GM20431 (cell line): ENCODE data around the gene JMJD1C.
"Not testable (repeated sequence)": the region's sequence is repeated elsewhere in the genome, so short reads cannot be mapped to it uniquely, and the experiment has no call there.

Source experiments
- in situ Hi-C: fragments of 300-500 bp; cut with MseI, MboI; formaldehyde crosslinking; loops from one replicate; pipeline ENCODE4 v1.15.0; 2020; ENCODE audit warnings: low sequenced_read_pairs; ENCODE audit not compliant: unreplicated experiment

JMJD1C gene

DNA sequence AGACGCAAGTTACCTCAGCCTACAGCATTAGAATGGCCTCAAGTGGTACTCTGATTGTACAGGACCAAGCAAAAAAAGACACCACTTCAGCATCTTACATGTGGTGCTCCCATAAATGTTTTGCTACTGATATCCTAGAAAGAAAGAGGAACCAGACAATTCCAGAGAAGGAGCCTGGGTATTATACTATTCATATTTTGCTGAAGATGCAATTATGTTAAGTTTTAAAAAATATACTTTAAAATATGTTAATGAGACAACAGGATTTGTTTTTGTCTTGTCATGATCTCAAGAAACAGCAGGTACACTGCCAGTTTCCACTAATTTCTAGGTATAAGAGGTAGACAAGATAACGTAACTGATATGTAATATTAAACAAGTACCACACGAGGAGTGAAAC lies 92.6 kb downstream of the JMJD1C start:
- in situ Hi-C loops = no loop called here

DNA sequence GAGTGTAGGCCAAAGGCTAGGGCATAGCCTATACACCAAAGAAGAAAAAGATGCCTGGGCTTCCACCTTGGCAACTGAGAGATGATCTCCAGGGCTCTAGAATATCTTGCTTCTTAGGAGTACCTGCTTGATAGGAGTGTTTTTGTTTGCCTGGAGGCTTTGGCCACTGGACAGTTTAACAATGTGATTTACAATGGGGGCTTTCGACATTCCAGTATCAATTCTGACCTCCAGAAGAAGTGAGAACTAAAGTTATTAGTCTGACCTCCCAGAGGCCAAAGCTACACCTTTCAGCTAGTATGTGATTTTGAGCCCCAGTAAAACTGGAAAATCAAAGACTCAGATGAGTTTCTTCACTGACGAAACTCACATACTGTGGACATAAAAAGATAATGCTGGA lies 96.1 kb downstream of the JMJD1C start:
- in situ Hi-C loops = no loop called here

DNA sequence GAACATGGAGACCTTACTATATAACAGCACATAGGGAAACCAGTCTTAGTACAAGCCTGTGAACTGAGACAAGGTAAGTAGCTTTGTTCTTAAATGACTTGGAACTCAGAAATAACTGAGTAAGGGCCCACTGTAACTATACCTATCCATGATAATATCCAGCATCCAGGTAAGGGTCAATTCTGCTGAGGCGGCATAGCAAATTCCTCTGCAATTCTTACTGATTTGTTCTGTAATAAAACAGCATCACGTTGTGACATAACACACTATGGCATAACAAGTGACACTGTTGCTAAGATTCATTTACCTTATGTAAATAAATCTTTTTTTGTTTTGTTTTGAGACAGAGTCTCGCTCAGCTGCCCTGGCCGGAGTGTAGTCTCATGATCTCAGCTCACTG lies 97.4 kb downstream of the JMJD1C start:
- in situ Hi-C loops = no loop called here

DNA sequence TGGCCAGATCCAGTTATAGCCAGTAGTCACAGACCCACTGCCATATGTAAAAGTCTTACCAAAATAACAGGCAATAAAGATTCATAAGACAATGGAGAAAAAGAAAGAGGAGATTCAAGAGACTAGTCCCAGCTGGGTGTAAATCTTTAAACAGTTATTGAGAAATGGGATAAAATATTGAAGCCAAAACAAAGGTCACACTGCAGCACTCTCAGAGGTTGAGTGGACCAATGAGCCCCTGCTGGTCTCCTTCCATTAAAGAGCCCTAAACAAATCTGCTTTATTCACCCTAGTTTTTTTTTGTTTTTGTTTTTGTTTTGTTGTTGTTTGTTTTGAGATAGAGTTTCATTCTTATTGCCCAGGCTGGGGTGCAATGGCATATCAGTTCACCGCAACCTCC lies 98.8 kb downstream of the JMJD1C start:
- in situ Hi-C loops = no loop called here

DNA sequence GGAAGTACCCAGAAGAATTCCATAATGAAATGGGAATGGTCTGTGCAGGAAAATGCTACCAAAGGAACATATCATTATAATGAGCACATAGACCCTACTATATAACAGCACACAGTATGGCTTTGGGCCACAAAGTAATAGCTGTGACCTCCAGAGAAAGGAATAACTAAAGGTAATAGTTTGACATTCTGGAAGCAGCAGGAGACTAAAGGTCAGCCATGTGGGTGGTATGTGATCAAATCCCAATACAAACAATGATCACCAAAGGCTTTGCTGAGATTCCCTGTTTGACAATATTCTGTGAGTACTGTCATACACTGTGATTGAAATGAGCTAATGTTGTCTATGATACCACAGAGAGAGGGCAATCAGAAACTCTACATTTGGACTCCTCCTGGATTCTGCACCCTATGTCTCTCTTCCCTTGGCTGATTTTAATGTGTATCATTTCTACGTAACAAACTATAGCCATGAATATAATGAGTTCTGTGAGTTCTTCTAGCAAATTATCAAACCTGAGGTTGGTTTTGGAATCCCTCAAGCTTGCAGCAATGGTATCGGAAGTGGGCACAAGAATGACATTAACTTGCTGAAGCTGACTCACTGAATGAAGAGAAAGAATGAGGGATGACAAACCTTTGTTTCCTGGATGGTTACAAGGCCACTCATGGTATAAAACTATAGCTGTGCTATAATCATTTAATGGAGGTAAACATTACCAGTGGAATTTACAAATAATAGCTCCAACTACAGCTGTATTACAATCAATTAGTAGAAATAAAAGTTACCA lies 99.6 kb downstream of the JMJD1C start:
- in situ Hi-C loops = no loop called here

DNA sequence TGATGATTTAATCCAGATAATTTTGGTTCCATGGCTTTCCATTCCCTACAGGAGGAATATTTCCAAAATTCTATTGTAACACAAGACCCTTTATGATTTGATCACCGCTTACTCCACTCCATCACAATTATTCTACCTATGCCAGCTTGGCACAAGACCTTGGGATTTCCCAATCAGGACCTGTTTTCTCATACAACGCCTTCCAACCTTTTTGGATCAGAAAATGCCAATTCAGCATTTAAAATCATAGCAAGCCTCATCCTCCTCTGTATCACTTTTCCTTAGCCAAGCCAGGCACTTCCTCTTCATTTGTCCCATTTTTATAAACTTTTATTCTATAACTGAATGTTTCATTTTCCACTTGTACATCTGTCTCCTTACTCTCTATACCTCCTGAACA lies 100.9 kb downstream of the JMJD1C start:
- in situ Hi-C loops = no loop called here

DNA sequence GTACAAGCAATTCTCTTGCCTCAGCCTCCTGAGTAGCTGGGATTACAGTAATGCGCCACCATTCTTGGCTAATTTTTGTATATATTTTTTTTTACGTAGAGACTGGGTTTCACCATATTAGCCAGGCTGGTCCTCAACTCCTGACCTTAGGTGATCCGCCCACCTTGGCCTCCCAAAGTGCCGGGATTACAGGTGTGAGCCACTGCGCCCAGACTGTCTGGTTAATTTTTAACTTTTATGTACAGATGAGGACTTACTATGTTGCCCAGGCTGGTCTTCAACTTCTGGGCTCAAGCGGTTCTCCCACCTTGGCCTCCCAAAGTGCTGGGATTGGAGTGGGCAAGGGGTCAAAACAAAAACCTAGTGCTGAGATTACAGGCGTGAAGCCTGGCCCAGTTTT lies 101.8 kb downstream of the JMJD1C start:
- in situ Hi-C loops = no loop called here

DNA sequence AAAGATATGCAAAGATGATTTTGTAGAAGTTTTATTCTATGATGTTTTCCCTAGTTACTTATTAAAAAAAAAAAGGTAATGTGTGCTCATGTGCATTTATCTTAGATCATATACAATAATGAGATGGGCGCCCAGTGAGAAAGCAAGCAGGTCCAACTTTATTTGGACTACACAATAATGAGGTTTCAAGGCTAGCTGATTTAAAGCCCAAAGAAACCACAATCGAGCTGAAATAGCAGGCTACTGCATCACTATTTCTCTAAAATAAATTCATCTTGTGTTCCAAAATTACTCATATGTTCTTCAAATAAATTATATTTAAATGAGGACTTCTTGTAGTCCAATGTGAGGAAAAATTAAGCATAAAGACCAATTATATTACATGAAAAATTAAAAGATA lies 110.1 kb downstream of the JMJD1C start:
- in situ Hi-C loops = no loop called here

DNA sequence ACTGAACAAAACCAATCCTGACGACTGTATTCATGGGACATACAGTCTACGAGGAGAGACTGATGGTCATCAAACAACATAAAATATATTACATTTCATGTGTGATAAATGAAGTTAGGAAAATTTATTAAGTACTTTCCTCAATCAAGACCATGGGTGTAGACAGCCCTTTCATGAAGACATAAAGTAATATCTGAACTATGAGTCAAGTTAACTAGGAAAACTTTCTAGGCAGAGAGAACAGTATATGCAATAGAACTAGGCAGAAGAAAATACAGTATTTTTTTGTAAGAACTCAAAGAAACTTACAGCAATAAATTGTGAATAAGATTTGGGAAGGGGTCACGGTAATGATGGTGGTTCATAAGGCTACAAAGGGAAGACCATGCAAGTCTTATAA lies 112.8 kb downstream of the JMJD1C start:
- in situ Hi-C loops = no loop called here

DNA sequence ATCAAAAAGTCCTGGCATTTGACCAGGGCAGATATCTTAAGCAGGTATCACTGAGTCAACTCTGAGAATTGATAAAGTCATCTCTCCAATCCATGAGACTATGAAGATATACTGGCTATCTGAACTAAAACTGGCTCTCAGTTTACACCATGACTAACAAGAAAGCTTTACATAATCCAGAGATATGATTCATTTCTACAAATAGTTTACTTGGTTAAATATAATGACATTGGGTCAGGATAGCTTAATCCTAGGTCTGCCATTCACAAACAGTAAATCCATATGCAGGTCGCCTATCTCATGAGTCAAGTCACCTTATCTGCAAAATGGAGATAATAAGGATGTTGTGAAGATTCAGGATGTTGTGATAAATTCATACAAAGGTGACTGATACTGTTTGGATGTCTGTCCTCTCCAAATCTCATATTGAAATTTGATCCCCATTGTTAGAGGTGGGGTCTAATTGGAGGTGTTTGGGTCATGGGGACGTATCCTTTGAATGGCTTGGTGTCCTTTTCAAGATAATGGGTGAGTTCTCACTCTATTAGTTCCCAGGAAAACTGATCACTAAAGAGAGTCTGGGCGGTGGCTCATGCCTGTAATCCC lies 117.4 kb downstream of the JMJD1C start:
- in situ Hi-C loops = no loop called here

DNA sequence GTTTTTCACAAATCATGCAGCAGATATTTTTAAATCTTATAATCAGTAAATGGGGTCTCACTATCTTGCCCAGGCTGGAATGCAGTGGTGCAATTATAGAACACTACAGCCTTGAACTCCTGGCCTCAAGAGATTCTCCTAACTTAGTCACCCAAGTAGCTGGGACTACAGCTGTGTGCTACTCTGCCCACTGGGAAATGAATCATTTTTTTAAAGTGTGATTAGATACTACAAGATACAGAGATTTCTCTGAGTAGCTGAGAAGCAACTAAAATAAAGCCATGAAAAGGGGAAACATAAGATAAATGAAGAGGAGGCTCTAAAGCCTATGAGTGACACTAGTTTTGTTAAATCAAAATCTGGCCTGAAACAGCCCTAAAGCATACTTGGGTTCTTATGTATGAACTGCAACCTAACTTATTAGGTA lies 119.7 kb downstream of the JMJD1C start:
- in situ Hi-C loops = no loop called here

DNA sequence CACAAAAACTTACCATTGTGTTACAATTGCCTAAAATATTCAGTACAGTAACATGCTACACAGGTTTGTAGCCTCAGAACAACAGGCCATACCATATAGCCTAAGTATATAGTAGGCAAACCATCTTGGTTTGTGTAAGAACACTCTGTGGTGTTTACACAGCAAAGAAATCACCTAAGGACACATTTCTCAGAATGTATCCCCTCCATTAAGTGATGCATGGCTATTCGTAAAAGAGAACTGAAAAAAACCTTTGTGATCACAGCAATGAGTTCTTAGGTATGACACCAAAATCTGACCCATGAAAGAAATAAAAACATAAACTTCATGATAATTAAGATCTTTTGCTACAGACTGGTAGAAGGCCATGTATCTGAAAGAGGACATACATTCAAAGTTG lies 121.5 kb downstream of the JMJD1C start:
- in situ Hi-C loops = no loop called here

DNA sequence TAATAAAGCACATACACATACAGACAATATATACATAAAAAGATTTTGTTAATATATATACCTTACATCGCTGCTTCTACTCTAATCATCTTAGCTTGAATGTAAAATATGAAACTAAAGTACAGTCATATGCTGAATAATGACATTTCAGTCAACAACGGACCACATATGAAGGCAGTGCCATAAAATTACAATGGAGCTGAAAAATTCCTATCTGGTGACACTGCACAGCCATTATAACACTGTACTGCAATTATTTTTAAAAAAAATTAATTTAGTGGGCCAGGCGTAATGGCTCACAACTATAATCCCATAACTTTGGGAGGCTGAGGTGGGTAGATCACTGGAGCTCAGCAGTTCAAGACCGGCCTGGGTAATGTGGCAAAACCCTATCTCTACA lies 122.3 kb downstream of the JMJD1C start:
- in situ Hi-C loops = no loop called here

DNA sequence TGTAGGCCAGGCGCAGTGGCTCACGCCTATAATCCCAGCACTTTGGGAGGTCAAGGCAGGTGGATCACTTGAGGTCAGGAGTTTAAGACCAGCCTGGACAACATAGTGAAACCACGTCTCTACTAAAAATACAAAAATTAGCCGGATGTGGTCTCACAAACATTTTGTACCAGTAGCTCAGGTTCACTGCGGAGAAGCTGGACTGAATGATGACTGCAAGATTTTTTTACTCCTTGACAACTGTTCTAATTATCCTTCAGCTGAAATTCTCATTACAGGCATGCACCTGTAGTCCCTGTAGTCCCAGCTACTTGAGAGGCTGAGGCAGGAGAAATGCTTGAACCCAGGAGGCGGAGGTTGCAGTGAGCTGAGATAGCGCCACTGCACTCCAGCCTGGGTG lies 126.1 kb downstream of the JMJD1C start:
- in situ Hi-C loops = not testable (repeated sequence)

DNA sequence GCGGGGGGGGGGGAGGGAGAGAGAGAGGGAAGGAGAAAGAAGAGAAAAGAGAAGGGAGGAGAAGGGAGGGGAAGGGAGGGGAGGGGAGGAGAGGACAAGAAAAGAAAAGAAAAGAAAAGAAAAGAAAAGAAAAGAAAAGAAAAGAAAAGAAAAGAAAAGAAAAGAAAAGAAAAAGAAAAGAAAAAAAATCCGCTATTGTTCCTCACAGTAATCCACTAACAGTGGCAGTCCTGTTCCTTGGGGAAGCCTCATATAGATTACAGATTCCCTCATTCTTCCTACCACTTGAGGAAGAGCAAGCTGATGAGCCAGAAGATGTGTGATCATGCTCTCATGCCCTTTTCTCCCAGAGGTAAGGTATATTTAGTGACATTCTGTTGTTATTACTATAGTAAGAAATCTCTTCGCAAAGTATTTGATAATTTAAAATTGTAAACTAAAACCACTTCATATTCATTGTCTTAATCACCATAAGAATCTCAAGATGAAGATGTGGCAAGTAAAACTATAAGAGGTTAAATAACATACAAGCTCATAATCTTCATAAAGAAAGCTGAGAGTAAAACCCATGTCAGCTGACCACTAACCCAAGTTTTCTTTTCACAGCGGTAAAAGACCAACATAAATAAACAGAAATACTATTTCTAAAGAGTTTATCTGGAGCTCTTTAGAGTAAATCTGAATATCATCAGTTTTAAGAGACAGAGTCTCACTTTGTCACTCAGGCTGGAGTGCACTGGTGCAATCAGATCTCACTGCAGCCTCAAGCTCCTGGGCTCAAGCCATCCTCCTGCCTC lies 128.1 kb downstream of the JMJD1C start:
- in situ Hi-C loops = no loop called here

DNA sequence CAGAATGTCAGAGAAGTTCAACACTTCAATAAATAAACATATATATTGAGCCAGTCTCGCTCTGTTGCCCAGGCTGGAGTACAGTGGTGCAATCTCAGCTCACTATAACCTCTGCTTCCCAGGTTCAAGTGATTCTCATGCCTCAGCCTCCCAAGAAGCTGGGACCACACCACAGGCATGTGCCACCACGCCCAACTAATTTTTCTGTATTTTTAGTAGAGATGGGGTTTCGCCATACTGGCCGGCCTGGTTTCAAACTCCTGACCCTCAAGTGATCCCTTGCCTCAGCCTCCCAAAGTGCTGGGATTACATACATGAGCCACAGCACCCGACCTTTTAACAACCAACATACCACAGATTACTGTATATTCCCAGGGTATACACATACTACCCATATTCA lies 134.2 kb downstream of the JMJD1C start:
- in situ Hi-C loops = no loop called here

DNA sequence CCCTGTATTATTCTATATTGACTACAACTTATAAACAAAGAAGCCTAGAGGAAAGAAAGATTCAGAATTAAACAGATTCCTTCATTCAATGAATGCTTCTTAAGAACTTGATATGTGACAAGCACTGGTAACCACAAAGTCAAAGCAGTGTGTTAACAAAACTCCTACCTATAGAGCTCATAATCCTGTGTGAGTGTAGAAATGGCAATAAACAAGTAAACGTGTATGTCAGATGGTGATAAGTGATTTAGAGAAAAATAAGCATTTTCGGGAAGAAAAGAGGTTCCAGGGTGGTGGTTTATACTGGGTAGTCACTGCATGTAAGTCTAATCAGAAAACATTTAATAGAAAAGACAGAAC lies 141.3 kb downstream of the JMJD1C start:
- in situ Hi-C loops = no loop called here

DNA sequence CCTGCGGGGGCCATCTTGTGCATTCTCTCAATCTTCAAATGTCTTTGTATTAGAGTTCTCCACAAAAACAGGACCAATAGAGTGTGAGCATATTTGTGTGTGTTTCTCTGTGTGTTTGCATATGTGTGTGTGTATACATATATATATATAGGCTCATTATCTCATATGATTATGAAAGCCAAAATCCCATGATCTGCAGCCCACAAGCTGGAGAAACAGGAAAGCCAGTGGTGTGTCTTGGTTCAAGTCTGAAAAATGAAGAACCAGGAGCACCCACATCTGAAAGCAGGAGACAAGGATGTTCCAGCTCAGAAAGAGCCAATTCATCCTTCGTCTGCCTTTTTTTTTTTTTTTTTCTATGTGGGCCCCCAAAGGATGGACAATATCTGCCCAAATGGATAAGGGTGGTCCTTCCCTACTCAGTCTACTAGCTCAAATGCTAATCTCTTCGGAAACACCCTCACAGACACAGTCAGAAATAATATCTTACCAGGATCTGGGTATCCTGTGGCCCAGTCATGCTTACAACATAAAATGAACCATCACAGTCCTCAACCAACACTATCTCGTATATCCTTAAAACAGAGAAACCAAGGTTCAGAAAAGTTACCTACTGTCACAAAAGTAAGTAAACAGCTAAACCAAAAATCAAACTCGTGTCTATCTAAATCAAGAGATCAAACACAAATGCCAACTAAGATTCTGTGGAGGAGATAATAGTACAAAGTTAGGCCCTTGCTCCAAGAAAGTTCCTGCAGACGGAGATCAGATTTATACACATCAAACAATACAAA lies 141.9 kb downstream of the JMJD1C start:
- in situ Hi-C loops = no loop called here

DNA sequence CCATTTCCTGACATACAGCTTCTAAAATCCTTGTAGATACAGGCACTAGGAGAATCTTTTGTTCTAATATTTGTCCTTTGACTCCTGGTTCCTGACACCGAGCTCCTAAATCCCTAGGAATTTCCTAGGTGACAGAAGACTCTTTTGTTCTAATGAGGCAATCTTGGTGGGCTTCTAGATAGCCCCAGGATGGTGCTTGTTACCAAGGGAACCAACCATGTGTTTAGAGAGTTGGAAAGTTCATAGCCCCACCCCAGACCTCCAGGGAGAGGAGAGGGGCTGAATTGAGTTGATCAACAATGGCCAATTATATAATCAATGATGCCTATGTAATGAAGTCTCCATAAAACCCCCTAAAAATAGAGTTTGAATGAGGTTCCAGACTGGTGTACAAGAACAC lies 145.1 kb downstream of the JMJD1C start:
- in situ Hi-C loops = no loop called here

DNA sequence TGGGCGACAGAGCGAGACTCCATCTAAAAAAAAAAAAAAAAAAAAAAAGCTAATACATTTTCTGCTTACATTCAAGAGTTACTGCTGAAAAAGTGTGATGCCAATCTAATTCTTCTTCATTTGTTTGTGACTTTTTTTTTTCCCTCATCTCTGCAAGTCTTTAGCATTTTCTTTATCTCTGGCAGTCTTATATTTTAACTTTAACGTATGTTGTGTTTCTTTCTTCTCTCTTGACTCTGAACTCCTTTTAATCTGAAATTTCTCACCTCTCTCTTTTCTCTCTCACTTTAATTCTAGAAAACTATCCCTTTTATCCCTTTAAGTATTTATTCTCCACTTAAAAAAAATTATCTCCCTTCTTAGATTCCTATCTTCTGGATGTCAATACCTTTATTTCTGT lies 146.5 kb downstream of the JMJD1C start:
- in situ Hi-C loops = no loop called here

DNA sequence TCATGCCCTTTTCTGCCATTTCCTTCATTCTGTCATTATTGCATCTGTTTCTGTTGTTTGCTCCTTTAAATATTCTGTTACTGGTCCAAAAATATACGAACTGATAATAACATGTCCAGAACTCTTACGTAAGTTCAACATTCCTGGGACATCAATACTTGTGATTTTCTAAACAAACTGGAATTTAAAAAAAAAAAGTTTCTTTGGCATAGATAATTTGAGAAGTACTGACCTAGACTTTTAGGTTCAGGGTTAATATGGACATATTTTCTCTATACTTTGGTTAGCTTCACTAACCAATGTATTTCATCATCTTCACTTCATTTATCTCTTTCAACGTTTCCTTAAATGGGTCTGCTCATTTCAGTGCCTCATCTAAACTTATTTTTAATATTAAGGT lies 147.3 kb downstream of the JMJD1C start:
- in situ Hi-C loops = no loop called here
